Kidney epithelial cell (primary cell): ENCODE data around the gene CAMK2N2. TPM values are rescaled to one million over a fixed set of nuclear protein-coding genes. Genes with fewer than 3 reads are reported as not detected.

Source experiments
- DNase-seq: peaks from one replicate; pipeline ENCODE4 v3.0.0-alpha.2; 2010; ENCODE audit warnings: low read depth
- H3K27me3 ChIP-seq: 2 replicates; pipeline ENCODE4 v1.6.0; 2011; ENCODE audit warnings: low read length; ENCODE audit not compliant: control insufficient read depth, insufficient read depth
- H3K36me3 ChIP-seq: 2 replicates; pipeline ENCODE4 v1.5.1; 2011; ENCODE audit warnings: low read length; ENCODE audit not compliant: control insufficient read depth, insufficient read depth
- H3K4me3 ChIP-seq: 2 replicates; pipeline ENCODE4 v1.5.1; 2011; ENCODE audit warnings: low read depth, mild to moderate bottlenecking, control low read depth, low read length
- total RNA-seq: library from RNA; depleted of rRNA; stranded (reverse); fragments of >200 nt; gene quantifications from 2 replicates; pipeline ENCODE4 v1.2.3, GENCODE V29; 2015
- TF ChIP-seq, protein P1 (sequence below): IDR thresholded peaks from 2 replicates; pipeline ENCODE4 v1.5.1; 2011; ENCODE audit warnings: mild to moderate bottlenecking, moderate library complexity, low read length, control low read depth, inconsistent platforms; ENCODE audit not compliant: insufficient read depth, poor library complexity, severe bottlenecking

CAMK2N2 gene
- total RNA-seq, 1 donor from 2014 or later, result 0.67 TPM

DNA sequence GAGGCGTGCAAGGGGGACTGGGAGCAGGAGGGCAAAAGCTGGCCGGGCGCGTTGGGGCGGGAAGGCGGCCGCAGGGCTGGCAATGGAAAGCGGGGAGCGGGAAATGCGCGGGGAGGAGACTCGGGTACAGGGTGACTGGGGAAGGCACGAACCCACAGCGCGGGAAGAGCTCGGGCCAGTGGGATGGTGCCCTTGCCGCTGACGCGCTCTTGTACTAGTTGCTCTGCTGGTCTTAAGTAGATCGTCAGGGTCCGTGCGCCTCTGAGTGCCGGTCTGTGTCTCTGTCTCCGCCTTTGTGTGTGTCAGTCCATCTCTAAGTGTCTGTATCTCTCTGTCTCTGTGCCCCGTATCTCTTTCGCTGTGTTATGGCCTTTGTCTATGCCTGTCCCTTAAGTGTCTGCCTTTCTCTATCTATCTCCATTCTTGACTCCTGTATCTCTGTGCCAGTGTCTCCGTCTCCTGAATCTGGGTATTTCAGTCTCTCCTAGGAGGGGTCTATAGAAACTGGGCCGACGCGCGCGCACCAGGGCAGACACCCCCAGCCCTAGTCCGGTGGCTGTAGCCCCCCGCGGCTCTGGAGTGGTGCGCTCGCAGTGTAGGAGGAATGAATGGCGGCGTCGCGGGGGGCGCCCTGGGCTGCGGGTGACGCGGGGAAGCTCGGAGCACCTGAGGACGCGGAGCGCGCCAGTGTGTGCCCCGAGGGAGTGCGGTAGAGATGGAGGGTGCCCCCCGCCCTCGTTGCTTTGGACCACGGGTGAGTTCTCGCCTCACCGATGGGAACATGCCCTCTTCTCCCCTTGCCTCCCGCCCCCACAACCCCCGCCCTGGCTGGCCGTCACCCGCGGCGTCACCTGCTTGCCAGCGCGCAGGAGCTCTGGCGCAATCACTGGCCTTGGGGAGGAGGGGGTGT, 756 bp upstream of the CAMK2N2 start:
- H3K4me3 ChIP-seq, result peak overlapping the region; percentile 50
- H3K27me3 ChIP-seq, result peaks cover 34% of the 10 kb centered on the region
- no peak for DNase-seq
- H3K36me3 ChIP-seq, result no peaks in the 10 kb centered on the region
- TF ChIP-seq, protein P1, sequence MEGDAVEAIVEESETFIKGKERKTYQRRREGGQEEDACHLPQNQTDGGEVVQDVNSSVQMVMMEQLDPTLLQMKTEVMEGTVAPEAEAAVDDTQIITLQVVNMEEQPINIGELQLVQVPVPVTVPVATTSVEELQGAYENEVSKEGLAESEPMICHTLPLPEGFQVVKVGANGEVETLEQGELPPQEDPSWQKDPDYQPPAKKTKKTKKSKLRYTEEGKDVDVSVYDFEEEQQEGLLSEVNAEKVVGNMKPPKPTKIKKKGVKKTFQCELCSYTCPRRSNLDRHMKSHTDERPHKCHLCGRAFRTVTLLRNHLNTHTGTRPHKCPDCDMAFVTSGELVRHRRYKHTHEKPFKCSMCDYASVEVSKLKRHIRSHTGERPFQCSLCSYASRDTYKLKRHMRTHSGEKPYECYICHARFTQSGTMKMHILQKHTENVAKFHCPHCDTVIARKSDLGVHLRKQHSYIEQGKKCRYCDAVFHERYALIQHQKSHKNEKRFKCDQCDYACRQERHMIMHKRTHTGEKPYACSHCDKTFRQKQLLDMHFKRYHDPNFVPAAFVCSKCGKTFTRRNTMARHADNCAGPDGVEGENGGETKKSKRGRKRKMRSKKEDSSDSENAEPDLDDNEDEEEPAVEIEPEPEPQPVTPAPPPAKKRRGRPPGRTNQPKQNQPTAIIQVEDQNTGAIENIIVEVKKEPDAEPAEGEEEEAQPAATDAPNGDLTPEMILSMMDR, result no peak

DNA sequence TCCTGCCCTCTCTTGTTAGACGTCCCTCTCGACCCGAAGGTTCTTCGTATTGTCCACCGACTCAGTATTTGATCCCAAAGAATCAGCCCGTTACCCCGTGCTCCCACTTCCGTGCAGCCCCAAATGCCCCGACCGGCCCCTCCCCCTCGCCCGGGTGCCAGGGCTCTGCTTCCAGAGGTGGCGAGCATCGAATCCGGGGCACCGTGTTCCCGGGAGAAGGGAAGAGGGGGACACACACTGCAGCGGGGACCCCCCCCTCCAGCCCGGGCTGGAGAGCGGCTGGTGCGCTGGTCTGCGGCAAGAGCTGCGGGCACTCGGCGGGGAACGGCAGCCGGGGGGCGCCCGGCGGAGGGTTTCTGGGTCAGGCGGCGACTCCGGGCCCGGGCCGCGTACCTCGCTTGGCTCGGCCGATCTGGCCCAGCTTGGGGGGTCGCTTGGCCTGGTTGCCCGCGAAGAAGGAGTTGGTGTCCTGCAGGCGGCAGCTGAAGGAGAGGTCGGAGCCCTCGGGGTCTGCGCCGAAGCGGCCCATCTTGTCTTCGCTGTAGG, 556 bp downstream of the CAMK2N2 start:
- DNase-seq, result no peak
- no peaks in the 10 kb centered on the region for H3K36me3 ChIP-seq
- TF ChIP-seq, protein P1, result no peak
- H3K4me3 ChIP-seq, result peak overlapping the region; percentile 50
- peaks cover 34% of the 10 kb centered on the region for H3K27me3 ChIP-seq

DNA sequence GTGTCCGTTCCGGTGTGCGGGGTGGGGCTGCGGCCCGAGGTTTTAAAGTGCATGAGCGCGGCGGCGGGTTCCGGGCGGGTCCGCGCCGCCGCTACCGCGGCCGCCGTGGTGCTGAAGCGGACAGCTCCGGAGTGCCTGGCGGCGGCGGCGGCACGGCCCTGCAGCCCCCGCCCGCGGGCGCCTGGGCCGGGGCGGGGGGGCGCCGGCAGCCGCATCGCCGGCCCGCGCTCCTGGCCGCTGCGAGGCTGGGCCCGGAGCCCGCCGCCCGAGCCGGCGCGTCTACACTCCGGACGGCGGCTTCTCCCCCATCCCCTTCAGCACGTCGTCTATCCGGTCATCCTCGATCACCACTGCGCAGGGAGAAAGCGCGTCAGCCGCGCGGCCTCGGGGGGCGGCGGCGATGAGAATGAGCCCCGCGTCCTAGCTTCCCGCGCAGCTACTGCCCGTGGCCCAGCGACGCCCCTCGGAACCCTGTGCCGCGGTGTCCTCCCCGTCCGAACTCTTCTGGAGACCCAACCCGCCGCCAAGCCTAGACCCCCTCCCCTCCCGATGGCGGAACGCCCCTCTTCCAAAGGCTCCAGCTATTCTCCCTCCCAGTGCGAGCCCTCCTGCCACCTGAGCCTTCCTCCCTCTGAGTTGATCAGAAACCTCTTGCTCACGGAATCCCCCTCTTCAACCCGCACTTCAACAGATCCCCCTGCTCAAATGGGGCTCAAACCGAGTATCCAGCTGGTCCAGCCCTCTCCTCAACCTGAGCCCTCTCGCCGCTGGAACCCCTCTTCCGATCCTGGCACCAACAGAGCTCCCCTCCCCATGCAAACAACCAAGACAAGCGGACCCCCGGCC, 1.3 kb downstream of the CAMK2N2 start:
- Histone ChIP-seq H3K4me3 (peak overlapping the region; percentile 3), H3K27me3 (peaks cover 34% of the 10 kb centered on the region), H3K36me3 (no peaks in the 10 kb centered on the region)
- TF ChIP-seq, protein P1, result no peak
- no peak for DNase-seq

DNA sequence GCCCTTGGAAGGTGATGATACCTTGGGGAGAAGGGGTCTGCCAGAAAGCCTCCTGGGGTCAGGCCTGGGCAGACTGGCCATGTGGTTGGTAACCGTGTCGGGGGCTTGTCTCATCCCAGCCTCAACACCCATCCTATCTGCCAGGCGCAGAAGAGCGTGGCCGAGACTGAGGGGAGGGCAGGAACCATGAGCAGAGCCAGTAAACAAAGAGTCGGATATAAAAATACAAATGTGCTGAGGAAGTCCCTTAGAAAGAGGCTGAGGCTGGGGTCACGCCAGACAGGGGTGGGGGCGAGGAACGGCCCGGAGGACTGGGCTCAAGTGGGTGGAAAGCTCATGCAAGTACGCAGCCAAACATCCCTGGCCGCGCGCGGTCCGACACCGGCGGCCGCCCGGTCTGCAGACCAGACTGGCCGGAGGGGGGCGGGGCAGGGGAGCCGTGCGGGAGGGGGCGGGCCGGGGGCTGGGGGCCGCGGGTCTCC, 1.9 kb downstream of the CAMK2N2 start:
- no peak overlapping the region for H3K4me3 ChIP-seq
- TF ChIP-seq, protein P1, result no peak
- no peak for DNase-seq
- no peaks in the 10 kb centered on the region for H3K36me3 ChIP-seq
- H3K27me3 ChIP-seq, result peaks cover 34% of the 10 kb centered on the region

- H3K4me3 ChIP-seq, result no peak overlapping the region
- no peak for DNase-seq
Observed at GRCh38 chr3:184258926-184259325, 2.4 kb downstream of the CAMK2N2 start.

More at GRCh38 chr3:184258926-184259325, 2.4 kb downstream of the CAMK2N2 start:
- no peaks in the 10 kb centered on the region for H3K36me3 ChIP-seq
- H3K27me3 ChIP-seq, result peaks cover 34% of the 10 kb centered on the region
- TF ChIP-seq, protein P1, result no peak
